HG03103 (cell line): ENCODE results near the gene EMC9.

Experiments used
- ATAC-seq: cut with Tn5 transposase; IDR thresholded peaks from one replicate; pipeline ENCODE4 v1.9.1; 2021; ENCODE audit warnings: low read depth; ENCODE audit not compliant: unreplicated experiment

Gene EMC9

DNA sequence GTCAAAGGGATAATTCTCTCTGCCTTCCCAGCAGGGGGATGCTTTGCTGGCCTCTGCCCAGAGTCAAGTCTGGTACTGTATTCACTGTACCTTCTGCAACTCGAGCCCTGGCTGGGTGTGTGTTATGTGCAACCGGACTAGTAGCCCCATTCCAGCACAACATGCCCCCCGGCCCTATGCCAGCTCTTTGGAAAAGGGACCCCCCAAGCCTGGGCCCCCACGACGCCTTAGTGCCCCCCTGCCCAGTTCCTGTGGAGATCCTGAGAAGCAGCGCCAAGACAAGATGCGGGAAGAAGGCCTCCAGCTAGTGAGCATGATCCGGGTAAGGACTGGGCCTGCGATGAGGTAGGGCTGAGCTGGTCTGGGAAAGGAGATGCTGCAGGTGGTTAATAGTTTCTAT lies 9.2 kb upstream of the EMC9 start:
- ATAC-seq: no peak

- no peak for ATAC-seq
Observed at GRCh38 chr14:24150061-24150460, 8.7 kb upstream of the EMC9 start.

GRCh38 chr14:24149302-24149969 lies 8.0 kb upstream of the EMC9 start:
- ATAC-seq: no peak

GRCh38 chr14:24147761-24148428 lies 6.5 kb upstream of the EMC9 start:
- ATAC-seq: no peak

DNA sequence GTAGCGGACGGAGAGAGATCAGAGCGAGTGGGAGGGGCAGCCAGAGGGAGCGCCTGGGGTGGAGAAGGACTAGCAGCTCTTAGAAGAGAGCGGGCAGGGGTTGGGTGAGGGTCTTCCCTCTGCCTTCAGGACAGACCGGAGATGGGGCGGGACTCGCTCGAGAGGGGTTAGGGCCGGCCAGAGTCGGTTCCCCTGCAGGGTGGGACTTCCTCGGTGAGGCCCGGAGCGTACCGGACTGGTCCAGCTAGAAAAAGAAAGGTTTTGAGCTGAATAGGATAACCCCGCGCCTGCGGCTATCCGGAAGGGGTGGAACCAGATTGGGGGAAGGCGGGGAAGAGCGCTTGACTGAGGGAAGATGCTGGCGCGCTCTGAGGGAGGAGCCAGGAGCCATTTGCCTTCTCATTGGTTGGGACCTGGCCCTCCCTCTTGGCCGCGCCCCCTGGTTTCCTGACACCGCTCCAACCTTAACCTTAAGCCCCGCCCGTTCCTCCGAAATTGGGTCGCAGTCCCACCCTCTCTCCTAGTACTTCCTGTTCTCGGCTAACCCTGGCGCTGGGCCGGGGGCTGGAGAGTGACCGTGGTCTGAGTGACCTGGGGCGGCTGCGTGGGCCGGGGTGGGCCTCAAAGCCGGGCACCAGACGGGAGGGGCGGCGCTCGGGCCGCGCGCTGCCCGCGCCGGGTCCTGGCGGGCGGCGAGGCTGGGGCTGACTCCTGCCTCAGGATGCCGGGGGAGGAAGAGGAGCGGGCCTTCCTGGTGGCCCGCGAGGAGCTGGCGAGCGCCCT lies 5.8 kb upstream of the EMC9 start, which contains the start of gene RNF31:
TSS of gene RNF31 (plus strand) at position 521 of the 783 bp plus-strand sequence. CDS start at position 722, 201 bp downstream.
- ATAC-seq: peak; percentile 84

- peak; percentile 51 for ATAC-seq
Observed at GRCh38 chr14:24146453-24146977, 5.1 kb upstream of the EMC9 start, which contains the start of gene PSME2. PSME2 (minus strand) TSS chr14:24146610; CDS start chr14:24146581, 29 bp downstream.

- ATAC-seq: no peak
Observed at GRCh38 chr14:24145690-24146452, 4.5 kb upstream of the EMC9 start.

DNA sequence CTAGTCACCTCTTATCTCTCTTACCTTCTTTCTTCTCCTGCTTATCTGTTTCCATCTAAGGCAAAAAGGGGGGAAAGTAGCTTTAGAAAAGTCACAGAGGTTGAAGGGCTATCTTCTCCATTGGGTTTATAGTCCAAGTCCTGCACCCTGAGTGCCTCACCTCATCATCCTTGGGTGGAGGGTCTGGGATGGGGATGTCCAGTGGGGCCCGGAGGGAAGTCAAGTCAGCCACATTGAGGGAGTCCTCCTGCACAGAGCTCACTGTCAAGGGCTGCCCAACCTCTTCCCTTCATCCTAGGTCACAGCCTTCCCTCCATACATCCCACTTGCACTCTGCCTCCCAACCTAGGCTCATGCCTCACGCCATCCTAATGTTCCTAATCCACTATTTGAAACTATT lies 3.8 kb upstream of the EMC9 start:
- ATAC-seq: no peak

DNA sequence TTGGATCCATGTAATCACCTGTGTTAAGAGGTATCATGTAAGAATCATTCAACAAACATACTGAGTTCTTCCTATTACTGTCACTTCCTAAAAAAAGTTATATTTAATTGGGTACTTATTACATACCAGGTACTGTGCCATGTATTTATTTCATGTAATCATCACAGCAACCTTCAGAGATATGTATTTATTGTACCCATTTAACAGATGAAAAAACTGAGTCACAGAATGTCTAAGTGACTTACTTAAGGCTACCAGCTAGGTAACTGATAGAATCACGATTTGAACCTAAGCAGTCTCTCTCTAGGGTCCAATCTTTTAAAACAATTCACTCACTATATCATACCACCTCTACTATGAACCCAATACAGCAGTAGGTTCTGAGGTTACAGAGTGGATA lies 3.1 kb upstream of the EMC9 start:
- no peak for ATAC-seq

DNA sequence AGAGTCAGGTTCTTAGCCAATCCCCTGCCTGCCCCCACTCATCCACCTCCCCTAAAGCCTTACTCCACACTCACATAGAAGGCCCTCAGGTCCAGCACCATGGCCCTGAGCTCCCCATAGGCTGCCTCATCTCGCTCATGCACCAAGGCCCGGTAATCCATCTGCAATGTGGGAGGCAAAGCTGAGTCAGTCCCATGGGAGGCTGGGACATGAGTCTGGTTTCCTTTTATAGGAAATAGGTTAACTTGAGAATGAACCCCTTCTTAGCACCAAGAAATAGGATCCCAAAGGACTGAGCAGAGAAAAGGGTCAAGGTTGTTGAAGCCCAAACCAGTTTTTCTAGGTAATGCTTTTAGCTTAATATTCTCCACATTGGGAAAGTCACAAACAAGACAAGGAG lies 2.1 kb upstream of the EMC9 start:
- ATAC-seq: no peak

DNA sequence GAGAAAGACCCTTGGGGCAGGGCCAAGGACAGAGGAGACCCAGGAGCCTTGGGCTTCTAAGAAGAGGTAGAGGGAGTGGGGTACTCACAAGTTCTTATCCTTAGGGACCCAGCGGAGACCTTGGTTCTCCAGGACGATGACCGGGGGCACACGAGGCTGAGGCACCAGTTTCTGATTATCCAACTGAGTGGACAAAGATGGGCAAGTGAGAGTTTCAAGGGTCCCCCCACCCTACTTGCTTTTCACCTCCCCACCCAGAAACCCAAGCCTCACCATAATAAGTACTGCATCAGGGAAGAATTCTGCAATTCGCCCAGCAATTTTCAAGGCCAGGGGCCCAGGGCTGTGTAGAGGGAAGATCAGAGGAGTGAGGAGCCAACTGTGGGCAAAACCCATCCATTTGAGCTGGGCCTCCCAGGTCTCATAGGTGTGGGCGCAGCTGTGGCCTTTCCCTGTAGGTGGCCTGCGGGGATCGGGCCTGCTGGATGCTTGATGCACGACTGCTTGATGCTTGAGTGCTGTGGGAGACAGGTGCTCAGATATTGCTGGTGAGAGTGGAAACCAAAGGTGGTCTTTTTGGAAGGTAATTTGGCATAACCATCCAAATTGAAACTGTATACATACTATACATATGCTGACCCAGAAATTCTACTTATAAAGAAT lies 2.0 kb downstream of the EMC9 start:
- ATAC-seq: no peak

GRCh38 chr14:24138396-24139271 lies 2.8 kb downstream of the EMC9 start:
- no peak for ATAC-seq

DNA sequence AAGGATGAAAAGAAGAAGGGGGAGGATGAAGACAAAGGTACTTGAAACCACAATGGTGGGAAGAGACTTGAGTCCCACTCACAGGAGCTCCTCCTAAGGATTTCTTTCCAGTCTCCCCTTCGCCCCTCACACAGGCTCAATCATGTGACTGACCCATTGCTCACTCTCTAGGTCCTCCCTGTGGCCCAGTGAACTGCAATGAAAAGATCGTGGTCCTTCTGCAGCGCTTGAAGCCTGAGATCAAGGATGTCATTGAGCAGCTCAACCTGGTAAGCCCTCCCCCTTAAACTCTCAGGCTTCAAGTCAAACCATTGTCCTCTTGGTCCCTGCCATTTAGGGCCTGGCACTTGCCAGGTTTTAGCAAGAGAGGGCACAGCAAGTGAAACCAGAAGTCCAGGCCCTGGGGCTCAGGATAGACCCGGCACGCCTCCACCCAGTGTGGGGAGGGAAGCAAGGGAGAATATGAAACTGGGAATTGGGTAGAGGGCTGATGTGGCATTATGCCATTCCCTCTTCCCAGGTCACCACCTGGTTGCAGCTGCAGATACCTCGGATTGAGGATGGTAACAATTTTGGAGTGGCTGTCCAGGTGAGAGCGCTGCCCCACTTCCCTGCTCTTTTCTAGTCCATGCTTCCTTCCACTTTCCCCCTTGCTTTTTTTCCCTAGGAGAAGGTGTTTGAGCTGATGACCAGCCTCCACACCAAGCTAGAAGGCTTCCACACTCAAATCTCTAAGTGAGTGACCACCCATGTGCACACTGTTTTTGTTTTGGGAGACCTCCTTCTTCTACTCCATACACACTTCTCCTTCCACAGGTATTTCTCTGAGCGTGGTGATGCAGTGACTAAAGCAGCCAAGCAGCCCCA lies 3.6 kb downstream of the EMC9 start:
- ATAC-seq: no peak

DNA sequence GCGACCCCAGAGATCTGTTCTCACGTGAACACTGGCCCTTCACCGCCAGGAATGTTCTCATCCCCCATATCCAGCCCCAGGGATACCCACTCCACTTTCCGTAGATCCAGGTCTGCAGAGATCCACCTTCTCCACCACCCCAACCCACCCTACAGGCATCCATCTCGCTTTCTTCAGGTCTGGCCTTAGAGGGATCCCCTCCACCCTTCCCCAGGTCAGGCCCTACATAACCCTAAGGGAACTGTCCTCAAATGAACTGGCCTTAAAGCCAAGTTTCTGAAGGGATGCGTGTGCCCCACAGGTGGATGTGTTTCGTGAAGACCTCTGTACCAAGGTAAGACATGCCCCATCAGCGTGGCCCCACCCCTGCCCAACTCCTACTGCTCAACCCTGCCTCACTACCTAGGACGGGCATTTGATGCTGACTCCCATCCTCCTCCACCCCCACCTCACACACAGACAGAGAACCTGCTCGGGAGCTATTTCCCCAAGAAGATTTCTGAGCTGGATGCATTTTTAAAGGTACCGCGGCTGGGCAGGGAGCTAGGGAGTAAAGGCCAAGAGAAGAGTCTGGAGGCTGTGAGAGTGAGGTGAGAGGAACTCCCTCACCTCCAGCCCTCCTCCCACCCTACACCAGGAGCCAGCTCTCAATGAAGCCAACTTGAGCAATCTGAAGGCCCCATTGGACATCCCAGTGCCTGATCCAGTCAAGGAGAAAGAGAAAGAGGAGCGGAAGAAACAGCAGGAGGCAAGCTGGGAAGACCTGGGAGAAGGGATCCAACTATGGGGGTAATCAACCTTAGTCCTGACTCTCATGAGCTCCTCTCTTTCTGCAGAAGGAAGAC lies 4.5 kb downstream of the EMC9 start:
- ATAC-seq: no peak

- ATAC-seq: peak; percentile 86
Observed at GRCh38 chr14:24135834-24136683, 5.3 kb downstream of the EMC9 start, which contains the start of gene PSME1. PSME1 (plus strand) TSS chr14:24136194; CDS start chr14:24136263, 69 bp downstream.

DNA sequence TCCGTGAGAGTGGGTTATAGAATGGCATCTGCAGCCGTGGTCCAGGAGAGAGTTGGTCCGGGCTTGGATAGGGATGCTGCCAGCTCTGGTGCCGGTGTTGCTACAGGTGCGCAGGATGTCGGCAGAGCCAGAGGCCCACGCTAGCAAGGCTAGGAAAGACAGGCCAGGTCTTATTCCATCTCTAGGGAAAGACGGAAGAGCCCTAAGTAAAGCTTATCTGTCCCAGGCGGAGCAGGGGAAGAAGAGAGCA lies 5.9 kb downstream of the EMC9 start:
- ATAC-seq: no peak
